Eye (tissue), 1 donor: ENCODE data around the gene DAB2.
"Not testable (repeated sequence)": the region's sequence is repeated elsewhere in the genome, so short reads cannot be mapped to it uniquely, and the experiment has no call there.

Experiments
- DNase-seq: peaks from one replicate; pipeline ENCODE4 v3.0.0-alpha.2; 2015

Gene DAB2

DNA sequence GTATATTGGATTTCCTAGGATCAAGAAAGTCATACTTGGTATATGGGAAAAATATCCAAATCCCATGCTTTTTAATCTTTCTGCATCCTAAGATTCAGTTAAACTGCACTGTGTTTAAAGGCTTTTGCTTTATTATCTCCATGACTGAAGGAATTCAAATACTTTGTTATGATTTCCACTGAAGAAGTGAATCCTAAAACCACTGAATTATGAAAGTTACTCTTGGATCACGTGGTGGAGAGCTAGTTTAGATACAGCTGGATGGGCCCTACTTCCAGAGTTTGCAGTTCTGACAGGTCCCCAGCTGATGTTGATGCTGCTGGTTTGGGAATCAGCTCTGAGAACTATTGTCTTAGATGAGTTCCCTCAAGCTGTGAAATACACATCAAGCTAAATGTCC is 5.0 kb downstream of the DAB2 start:
- DNase-seq = no peak

GRCh38 chr5:39417979-39418378 is 6.8 kb downstream of the DAB2 start:
- no peak for DNase-seq

- no peak for DNase-seq
These were observed 9.6 kb downstream of the DAB2 start for GRCh38 chr5:39415201-39415600.

DNA sequence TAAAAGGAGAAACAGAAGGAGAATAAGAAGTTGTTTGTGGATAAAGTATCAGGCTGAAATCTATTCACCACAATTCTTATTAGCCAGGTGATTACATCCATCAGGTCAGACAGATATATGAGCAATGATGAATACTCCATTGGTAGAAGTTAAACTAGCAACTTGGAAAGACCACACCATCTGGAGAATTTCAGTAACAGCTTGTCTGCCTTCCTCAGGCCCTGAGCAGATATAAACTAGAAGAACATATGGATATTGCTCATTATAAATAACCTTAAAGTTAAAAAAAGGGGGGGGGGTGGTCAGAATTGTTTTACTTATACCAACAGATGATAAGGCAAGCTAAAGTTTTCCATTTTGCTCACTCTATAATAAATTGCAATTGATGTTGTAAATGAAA is 10.4 kb downstream of the DAB2 start:
- DNase-seq = no peak

GRCh38 chr5:39413771-39414170 is 11.0 kb downstream of the DAB2 start:
- DNase-seq = no peak

GRCh38 chr5:39412721-39413394 is 11.9 kb downstream of the DAB2 start:
- DNase-seq = no peak

DNA sequence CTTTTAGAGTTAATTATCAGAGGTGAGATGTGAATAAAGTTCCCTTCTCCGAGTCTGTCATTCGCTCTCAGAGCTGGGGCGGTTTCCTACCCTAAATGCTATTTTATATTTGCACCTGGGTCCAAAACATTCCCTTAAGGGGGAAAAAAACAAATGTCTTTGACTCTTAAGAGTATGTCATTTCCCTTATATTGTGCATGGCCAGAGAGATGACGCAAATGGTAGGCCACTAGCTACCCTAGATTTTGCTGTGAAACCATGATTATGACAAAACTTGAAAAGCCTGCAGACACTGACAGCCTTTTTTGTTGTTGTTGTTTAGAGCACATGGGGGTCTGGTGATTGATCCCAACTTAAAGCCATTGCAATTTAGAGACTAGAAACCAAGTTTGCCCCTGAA is 12.8 kb downstream of the DAB2 start:
- DNase-seq = no peak

- no peak for DNase-seq
These were observed 13.7 kb downstream of the DAB2 start for GRCh38 chr5:39411061-39411460.

- DNase-seq = no peak
These were observed 15.7 kb downstream of the DAB2 start for GRCh38 chr5:39409033-39409432.

DNA sequence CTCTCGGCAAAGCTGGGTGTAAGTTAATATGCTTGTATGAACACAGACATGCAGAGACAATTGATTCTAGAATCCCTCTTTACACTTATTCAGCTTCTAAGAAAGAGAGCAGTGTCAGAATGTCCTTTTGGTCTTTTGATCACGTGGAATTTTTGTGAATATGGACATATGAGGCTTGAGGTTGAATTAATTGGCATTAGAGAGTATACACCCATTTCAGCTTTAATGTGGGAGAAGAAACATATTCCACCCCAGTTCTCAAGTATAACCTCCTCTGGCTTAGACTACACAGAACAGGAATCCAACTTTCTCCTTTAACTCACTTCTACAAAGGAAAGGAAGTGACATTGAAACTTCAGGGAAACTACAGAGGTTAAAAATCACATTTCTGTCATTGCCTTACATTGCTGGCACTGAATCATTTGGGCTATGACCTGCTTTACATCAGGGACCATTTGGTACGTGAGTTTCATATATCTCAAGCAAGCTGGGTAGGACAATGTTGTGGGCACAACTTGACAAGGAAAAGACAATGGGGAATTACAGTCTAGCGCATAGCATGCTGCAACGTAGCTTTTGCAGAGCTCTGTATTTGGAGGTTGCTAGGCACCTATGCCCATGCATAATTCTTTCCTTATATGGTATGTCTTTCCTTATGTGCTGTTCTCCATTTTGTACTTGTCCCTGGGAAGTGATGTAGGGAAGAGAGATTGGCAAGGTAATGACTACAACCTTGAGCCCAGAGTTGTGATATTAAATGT is 19.5 kb downstream of the DAB2 start:
- DNase-seq = no peak

- DNase-seq = not testable (repeated sequence)
These were observed 21.0 kb downstream of the DAB2 start for GRCh38 chr5:39403761-39404160.

- DNase-seq = not testable (repeated sequence)
These were observed 22.6 kb downstream of the DAB2 start for GRCh38 chr5:39402140-39402539.

DNA sequence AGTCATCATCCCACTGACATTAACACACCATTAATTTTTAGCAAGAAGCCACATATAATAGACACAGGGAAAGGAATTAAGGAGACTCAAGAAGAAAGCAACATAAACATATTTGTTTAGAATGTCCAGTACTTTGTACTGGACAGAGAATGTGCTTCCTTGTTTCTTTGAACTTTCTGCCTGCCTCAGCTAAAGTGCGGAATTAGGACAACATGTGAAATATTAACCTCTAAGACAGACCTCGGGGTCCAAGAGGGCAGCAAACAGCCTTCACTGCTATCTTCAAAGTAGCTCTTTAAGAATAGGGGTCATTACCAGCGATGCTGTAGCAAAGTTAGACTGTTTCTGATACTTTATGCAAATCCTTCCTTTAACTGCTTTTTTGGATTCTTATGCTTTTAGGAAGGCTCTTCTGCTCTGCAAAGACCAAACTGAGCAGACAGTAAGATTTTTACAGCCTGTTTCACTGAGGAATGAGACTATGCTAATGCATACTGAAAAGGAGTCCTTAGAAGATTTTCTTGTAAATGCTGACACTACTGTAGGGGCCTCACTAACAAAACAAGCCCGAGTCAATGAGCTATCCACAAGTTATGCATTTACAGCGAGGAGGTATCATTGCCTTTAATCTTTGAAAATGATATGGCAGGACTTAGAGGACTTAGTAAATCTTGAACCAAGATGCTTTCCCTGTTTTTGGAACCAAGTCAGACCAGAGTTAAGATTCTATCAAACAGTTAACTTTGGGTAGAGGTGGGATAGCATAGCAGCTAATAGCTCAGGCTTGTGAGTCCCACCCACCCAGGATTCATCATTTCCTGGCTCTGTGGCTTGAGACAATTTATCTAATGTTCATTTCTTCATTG is 23.8 kb downstream of the DAB2 start:
- no peak for DNase-seq

DNA sequence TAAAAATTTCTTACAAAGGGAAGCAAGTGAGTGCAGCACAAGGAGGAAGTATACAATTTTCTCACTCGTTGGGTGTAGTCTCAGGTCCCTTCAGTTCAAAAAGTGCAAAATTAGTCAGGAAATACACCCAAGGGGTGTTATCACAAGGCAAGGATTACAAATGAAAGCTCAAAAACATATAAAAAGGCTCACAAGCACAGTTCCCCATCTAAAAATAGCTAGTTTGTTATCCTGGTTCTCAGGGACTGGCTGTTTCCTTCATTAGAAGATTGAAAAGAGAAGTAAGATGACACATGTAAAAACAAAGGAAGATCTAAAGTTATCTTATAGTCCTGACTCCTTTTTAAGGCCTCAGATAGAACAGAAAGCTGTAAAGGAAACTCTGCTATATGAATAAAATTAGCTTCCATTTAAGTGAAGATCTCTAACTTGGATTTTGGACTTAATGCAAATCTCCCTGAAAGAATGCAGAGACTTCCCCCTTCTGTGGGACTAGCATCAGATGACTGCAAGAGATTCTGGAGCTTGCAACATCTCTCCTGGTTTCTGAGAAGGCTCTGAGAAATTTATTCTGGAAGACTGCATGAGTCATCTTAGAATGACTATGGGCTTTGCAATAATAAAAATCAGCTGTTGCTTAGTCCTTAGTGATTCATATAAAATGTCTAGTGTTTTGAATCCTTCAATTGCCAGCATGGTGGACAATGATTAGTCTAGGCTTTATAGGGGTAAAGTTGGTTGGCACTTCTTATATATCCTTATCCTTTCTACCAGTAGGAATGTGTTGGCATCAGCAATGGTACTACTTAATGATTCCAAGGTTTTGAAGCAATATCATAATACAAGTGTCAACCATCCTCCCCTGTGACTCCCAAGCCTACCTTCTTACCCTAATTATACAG is 25.4 kb downstream of the DAB2 start:
- no peak for DNase-seq

GRCh38 chr5:39396843-39397242 is 27.9 kb downstream of the DAB2 start:
- no peak for DNase-seq

- no peak for DNase-seq
These were observed 29.3 kb downstream of the DAB2 start for GRCh38 chr5:39395521-39395920.

- no peak for DNase-seq
These were observed 29.8 kb downstream of the DAB2 start for GRCh38 chr5:39394946-39395345.

- DNase-seq = no peak
These were observed 33.8 kb downstream of the DAB2 start for GRCh38 chr5:39390945-39391344.

DNA sequence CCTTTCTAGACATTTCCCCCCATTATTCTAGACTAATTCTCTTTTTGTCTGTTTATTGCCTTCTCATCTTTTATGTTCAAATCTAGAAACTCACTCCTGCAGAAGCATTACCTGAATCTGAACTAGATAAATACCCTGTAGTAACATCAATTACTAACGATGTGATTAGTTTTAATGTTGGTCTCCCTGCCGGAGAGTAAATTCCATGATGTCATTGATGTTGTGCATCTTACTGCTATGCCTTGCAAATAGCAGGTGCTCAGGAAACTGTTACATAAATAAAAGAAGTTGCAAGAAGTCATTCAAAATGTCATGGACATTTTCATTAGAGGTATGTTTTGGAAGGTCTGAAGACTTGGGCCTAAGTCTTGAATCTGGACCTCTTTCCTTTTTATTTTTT is 37.5 kb downstream of the DAB2 start:
- no peak for DNase-seq

DNA sequence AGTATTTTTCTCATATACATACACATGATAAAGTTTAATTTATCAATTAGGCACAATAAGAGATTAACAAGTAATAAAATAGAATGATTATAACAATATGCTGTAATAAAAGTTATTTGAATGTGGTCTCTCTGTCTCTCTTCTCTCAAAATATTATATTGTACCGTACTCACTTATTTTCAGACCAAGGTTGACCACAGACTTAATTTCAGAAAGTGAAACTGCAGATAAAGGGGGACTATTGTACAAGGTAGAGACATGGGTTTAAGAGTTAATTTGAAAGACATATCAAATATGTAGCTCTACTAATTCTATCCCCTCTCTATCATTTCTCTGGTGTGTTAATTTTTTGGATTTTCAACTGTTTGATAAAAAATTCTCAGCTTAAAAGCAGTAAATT is 40.5 kb downstream of the DAB2 start:
- DNase-seq = no peak

DNA sequence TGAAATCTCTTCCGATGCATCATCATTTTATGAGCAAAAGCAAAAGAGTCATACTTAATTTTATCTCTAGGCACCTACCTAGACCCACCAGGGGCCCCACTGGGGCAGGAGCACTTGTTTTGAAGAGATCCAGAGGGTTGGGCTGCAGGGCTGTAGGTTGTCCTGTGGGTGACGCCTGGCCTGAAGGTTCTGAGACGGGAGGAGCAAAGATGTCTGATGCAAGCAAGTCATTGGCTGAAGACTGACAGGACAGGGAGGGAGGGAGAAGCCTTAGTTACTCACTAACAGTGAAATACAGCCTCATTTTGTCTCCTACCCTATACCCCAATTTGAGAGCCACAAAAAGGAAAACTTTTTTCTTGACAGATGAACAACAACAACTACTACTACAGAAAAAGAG is 43.4 kb downstream of the DAB2 start:
- no peak for DNase-seq

DNA sequence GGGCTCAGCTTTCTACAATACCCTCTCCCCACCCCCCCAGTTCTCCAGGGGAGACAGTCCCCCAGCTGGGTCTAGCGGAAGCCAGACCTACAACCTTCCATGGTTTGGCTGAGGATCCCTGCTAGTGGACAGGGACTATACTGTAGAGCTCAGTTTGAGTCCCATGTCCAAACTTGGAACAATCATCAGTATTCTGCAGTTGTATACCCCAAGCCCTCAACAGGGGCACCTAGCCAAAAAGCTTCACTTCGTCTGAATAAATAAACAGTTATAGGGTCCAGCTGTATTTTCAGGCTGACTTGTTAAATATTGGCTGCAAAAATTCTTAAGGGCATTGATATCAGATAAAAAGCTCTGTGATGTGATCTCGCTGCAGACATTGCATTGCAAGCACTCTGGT is 45.1 kb downstream of the DAB2 start:
- no peak for DNase-seq

- no peak for DNase-seq
These were observed 47.2 kb downstream of the DAB2 start for GRCh38 chr5:39377613-39378012.
